Stimulated activated naive CD8-positive, alpha-beta T cell treated with anti-CD3 and anti-CD28 coated beads, Interleukin-15, Interleukin-2, amounts not matched to agents 100 ng/mL and 50 ng/mL, for 24 hours (primary cell): ENCODE measurements around the gene ERC1.
"Not testable (repeated sequence)": the region's sequence is repeated elsewhere in the genome, so short reads cannot be mapped to it uniquely, and the experiment has no call there.

ENCODE experiments used
- H3K27ac Mint-ChIP-seq: one replicate; pipeline ENCODE4 v1.8.0; 2021; ENCODE audit warnings: mild to moderate bottlenecking, mixed read lengths
- H3K27me3 Mint-ChIP-seq: one replicate; pipeline ENCODE4 v1.8.0; 2021; ENCODE audit warnings: mixed read lengths
- H3K36me3 Mint-ChIP-seq: one replicate; pipeline ENCODE4 v1.8.0; 2021; ENCODE audit warnings: low read depth, mixed read lengths
- H3K4me1 Mint-ChIP-seq: one replicate; pipeline ENCODE4 v1.8.0; 2021; ENCODE audit warnings: low read depth, mixed read lengths
- H3K4me3 Mint-ChIP-seq: one replicate; pipeline ENCODE4 v1.8.0; 2021; ENCODE audit warnings: mild to moderate bottlenecking, mixed read lengths
- H3K9me3 Mint-ChIP-seq: one replicate; pipeline ENCODE4 v1.8.0; 2021; ENCODE audit warnings: mixed read lengths

ERC1 gene

DNA sequence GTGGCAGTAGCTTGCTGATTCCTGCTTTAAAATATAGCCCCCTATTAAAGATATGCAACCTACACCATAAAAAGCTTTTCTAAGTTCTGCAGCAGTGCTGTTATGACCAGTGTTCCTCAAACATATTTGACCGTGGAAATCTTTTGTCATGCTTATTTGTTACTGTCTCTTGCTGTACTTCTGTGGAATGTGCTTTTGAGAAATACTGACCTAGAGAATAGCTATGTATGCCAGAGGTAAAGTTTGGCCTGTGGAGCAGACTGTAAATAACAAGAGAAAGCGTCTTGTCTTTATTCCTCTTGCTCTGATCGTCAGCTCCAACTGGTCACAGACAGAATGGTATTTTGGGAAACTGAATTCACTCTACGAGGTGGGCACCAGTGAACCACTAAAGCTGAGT lies 364.4 kb downstream of the ERC1 start:
- Mint-ChIP-seq H3K9me3 (no peaks in the 10 kb centered on the region), H3K27ac (no peak overlapping the region), H3K4me1 (no peaks in the 10 kb centered on the region), H3K4me3 (no peak overlapping the region), H3K27me3 (no peaks in the 10 kb centered on the region), H3K36me3 (no peaks in the 10 kb centered on the region)

DNA sequence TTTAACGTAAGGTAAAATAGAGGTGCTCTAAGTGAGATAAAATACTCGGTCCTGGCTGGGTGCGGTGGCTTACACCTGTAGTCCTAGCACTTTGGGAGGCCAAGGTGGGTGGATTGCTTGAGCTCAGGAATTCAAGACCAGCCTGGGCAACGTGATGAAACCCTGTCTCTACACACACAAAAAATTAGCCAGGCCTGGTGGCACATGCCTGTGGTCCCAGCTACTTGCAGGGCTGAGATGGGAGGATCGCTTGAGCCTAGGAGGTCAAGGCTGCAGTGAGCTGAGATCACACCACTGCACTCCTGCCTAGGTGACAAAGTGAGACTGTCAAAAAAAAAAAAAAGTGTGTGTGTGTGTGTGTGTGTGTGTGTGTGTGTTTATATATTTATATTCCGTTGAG lies 364.8 kb downstream of the ERC1 start:
- not testable (repeated sequence) for H3K27me3 Mint-ChIP-seq, H3K4me1 Mint-ChIP-seq, H3K4me3 Mint-ChIP-seq, H3K36me3 Mint-ChIP-seq, H3K9me3 Mint-ChIP-seq, H3K27ac Mint-ChIP-seq

DNA sequence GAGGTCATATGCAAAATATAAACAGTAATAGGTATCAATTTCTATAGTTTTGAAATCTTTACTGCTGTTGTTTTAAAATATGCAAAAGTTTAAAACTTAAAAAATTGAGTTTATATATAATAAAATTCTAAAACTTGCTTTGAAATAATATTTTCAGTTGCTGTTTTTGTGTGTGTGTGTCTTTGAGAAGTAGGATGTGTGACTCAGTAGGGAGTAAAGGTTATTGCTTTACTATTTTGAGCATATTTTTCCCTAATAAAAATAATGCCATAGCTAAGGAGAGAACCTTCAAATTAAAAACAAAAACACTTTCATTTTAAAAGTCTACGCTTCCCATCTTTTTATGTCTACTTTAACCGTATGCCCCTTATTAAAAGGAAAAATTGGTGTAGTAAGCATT lies 365.3 kb downstream of the ERC1 start:
- no peaks in the 10 kb centered on the region for H3K27me3 Mint-ChIP-seq
- H3K4me1 Mint-ChIP-seq, result no peaks in the 10 kb centered on the region
- no peak overlapping the region for H3K27ac Mint-ChIP-seq
- no peaks in the 10 kb centered on the region for H3K9me3 Mint-ChIP-seq
- H3K36me3 Mint-ChIP-seq, result no peaks in the 10 kb centered on the region
- no peak overlapping the region for H3K4me3 Mint-ChIP-seq

DNA sequence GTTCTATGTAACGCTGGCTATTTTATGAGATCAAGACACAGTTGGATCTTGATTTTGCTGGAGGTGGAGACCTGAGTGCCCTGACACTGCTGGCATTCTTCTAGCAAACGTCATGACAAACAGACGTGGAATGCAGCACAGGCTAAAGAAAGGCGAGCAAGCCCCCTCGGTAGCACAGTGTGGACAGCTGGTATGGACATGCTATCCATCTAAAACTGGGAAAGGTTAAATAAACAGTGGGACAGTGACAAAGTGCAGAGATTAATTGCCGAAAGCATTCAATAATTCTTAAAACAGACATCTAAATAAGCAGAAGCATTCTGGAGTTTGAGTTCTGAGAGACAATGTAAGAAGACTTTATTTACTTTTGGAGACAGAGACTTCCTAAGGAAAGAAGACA lies 366.1 kb downstream of the ERC1 start:
- no peak overlapping the region for H3K27ac Mint-ChIP-seq
- H3K36me3 Mint-ChIP-seq, result no peaks in the 10 kb centered on the region
- H3K4me3 Mint-ChIP-seq, result no peak overlapping the region
- no peaks in the 10 kb centered on the region for H3K4me1 Mint-ChIP-seq
- no peaks in the 10 kb centered on the region for H3K9me3 Mint-ChIP-seq
- H3K27me3 Mint-ChIP-seq, result no peaks in the 10 kb centered on the region

DNA sequence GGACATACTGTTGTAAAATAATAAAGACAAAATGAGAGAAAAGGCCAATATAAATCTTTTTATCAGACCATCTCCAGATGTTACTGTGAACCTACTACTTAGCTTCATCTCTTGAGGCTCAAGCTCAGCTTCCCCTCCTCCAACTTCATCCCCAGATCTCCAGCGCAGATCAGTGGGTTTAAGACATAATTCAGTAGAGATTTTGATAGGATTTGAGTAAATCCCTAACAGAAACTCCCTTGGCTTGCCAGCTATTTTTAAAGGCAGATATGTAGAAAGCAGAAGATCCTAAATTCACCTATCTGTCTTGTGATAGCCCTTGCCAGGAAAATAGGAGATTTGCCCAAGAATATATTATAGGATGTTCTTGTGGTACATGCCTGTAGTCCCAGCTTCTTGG lies 366.7 kb downstream of the ERC1 start:
- H3K36me3 Mint-ChIP-seq, result no peaks in the 10 kb centered on the region
- no peak overlapping the region for H3K27ac Mint-ChIP-seq
- H3K9me3 Mint-ChIP-seq, result no peaks in the 10 kb centered on the region
- no peak overlapping the region for H3K4me3 Mint-ChIP-seq
- no peaks in the 10 kb centered on the region for H3K27me3 Mint-ChIP-seq
- H3K4me1 Mint-ChIP-seq, result no peaks in the 10 kb centered on the region

DNA sequence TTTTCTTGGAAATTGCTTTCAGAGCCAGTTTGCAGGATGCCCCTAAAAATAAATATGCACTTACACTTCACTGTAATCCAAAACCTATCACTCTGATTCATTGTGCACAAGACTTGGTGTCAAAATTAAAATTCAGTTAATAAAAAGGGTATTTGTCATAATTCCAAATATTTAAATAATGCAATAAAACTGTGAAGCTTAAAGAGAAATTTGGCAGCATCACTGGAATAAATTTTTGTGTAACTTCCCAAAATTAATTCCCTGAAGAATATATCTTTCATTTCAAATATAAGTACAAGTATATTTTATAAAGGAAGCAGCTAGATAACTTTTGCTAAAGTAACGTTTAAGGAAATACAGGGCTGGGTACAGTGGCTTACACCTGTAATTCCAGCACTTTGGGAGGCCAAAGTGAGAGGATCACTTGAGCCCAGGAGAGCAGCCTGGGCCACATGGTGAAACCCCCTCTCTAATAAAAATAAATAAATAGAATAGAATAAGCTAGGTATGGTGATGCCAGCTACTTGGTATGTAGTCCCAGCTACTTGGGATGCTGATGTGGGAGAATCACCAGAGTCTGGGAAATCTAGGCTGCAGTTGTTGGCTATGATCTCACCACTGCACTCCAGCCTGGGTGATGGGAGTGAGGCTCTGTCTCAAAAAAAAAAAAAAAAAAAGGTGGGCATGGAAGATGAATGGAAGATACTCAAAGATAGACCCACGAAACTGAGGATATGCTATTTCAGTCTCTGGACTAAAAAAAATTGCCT lies 369.6 kb downstream of the ERC1 start:
- no peak overlapping the region for H3K4me3 Mint-ChIP-seq
- no peaks in the 10 kb centered on the region for H3K4me1 Mint-ChIP-seq
- no peaks in the 10 kb centered on the region for H3K36me3 Mint-ChIP-seq
- H3K27me3 Mint-ChIP-seq, result no peaks in the 10 kb centered on the region
- H3K9me3 Mint-ChIP-seq, result no peaks in the 10 kb centered on the region
- H3K27ac Mint-ChIP-seq, result no peak overlapping the region

DNA sequence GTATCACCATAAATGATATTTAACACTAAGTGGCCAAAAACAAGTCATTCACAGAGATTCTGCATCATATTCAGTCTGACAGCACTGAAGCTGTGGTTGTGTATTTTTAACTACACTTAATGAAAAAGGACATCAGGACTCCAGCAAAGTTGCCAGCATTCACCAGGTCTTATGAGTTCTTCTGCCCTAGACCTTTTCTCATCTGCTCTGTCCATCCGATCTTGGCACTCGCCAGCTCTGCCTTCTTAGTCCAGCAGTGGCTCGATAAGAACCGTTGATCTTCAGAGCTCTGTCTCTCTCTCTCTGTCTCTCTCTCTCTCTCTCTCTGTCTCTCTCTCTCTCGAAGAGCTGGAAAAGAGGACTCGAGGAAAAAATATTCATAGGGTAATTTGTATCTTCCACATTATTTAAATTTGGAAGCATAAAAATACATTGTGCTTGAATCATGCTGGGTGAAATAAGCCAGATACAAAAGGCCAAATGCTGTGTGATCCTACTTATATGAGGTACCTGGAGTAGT lies 371.2 kb downstream of the ERC1 start:
- Mint-ChIP-seq H3K27me3 (no peaks in the 10 kb centered on the region), H3K4me1 (no peaks in the 10 kb centered on the region), H3K27ac (no peak overlapping the region), H3K9me3 (no peaks in the 10 kb centered on the region), H3K36me3 (no peaks in the 10 kb centered on the region), H3K4me3 (no peak overlapping the region)

DNA sequence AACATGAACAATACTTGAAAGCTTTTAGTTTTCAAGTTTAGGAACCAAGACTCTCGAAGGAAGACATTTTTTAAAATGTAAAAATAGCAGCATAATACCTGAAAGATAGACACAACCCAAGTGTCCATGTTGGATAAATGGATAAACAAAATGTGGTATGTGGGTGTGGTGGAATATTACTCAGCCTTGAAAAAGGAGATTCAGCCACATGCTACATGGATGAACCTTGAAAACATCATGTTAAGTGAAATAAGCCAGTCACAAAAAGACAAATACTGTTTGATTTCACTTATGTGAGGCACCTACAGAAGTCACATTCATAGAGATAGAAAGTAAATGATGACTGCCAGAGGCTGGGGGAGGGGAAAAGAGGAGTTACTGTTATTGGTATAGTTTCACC lies 374.7 kb downstream of the ERC1 start:
- Mint-ChIP-seq H3K4me1 (peaks cover 3% of the 10 kb centered on the region), H3K36me3 (no peaks in the 10 kb centered on the region), H3K4me3 (no peak overlapping the region), H3K9me3 (no peaks in the 10 kb centered on the region), H3K27ac (no peak overlapping the region), H3K27me3 (no peaks in the 10 kb centered on the region)

DNA sequence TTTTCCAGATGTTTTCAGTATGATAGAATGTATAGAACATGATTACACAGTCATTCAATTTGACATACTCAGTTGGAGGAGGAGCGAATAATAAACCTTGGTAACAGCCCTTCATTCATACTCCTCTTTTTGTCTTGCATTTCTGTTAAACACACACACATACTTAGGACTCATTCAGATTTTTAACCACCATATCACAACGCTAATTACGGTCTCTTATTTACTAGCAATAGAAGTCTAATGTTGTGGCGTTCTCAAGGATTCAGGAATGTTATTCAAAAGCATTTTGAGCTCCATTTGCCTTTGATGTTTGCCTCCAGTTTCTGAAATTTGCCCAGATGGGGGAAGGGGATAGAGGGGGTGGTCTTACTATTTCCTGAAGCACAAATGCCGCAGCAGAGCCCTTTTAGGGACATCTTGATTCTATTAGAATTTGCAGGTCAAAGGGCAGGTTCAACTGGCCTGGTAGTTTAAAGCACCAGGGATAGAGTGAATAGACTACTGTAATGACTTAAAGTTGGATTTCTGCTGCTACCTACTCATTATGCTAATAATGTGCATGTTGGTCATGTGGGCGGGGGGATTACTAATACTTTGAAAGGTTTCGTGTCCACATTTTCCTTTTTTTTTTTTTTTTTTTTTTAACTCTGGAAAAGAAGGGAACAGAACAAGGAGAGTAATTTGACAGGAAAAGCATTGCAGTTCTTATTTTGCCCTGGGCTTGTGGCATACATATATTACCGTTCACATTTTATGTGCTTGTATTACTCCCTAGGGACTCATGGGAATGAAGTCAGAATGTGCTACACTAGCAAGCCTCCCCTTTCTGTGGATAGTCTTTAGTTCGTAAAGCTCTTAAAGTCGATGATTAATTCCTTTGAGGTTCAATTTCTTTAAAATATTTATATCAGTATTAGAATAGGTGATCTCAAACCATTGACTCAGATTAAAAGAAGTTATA lies 376.6 kb downstream of the ERC1 start:
- Mint-ChIP-seq H3K4me1 (peaks cover 3% of the 10 kb centered on the region), H3K36me3 (peaks cover 9% of the 10 kb centered on the region), H3K27me3 (no peaks in the 10 kb centered on the region), H3K9me3 (no peaks in the 10 kb centered on the region), H3K27ac (no peak overlapping the region), H3K4me3 (no peak overlapping the region)

DNA sequence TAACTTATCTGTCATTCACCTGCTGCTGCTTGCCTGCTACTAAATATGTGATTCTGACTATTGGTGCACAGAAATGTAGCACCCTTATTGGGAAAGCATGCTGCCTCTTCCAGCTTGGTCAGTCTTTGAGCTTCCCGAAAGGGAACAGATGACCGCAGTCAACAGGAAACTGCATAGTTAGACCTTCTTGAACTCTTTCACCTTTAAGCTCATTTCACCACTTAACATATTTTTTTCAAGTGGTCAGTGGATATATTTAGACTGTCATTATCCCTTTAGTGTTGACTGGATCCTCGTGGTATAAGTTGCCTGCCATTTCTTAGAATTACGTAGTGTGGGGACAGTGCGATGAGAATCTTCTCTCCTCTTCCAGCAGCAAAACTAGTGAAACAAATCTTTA lies 378.4 kb downstream of the ERC1 start:
- H3K27ac Mint-ChIP-seq, result no peak overlapping the region
- no peak overlapping the region for H3K4me3 Mint-ChIP-seq
- H3K9me3 Mint-ChIP-seq, result no peaks in the 10 kb centered on the region
- no peaks in the 10 kb centered on the region for H3K27me3 Mint-ChIP-seq
- peaks cover 3% of the 10 kb centered on the region for H3K4me1 Mint-ChIP-seq
- peaks cover 9% of the 10 kb centered on the region for H3K36me3 Mint-ChIP-seq

DNA sequence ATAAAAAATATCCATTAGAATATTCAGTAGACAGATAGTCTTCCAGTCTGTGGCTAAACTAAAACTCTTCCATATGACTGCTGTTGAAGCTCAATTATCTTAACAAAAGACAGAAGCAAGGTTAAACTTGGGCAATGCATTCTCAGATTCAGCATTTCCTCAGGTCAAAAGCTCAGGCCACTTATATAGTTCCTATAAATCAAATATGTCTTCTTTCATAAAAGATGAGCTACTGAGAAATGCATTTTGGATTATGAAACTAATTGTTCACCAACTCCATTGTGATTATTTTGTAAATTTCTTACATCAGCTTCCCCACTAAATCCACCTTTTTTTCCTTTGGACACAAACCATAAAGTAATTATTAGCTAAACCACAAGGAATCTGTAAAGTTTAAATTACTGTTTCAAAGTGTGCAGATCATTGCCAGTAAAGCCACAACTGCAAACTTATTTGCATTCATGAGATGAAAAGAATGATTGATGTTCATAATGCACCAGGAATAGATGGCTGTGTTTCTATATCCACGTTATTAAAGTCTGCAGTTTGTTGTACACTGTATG lies 379.0 kb downstream of the ERC1 start:
- Mint-ChIP-seq H3K4me1 (peaks cover 3% of the 10 kb centered on the region), H3K9me3 (no peaks in the 10 kb centered on the region), H3K27ac (no peak overlapping the region), H3K27me3 (no peaks in the 10 kb centered on the region), H3K4me3 (no peak overlapping the region), H3K36me3 (peaks cover 11% of the 10 kb centered on the region)

DNA sequence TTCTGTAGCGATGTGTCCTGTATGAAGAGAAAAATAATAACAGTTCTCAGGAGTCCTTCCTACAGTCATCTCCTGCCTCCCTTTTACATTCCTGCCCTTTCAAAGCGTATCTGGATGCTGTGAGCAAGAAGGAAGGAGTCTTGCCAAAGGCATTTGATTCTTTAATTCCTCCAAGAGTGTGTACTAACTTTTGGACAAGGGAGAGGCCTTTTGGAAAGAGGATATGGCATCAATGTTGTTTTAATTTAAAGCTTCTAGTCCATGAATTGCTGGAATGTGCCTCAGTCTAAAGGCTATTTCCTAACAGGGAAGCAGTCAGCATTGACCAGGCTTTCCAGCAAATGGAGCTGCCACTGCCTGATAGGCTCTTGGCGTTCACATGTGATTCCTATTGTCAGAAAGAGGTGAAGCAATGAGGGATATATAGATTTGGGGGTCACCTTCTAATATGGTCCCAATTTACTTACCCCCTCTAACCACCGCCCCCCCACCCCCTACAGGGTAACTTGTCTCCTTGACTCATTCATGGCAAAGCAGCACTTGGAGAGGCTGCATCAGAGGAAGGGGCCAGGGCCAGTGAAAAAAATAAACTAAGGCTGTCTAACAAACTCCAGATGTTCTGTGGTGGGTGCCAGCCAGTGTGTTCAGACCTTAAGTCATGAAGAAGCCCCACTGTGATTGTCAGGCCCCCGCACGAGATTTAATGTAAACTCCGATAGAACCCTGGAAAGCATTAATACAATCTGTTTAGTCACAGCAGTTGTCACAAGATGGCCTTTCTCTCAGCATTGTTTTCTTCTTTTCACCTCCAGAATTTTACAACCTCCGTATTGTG lies 383.1 kb downstream of the ERC1 start:
- Mint-ChIP-seq H3K27ac (no peak overlapping the region), H3K4me3 (no peak overlapping the region), H3K36me3 (peaks cover 22% of the 10 kb centered on the region), H3K4me1 (no peaks in the 10 kb centered on the region), H3K9me3 (no peaks in the 10 kb centered on the region), H3K27me3 (no peaks in the 10 kb centered on the region)

DNA sequence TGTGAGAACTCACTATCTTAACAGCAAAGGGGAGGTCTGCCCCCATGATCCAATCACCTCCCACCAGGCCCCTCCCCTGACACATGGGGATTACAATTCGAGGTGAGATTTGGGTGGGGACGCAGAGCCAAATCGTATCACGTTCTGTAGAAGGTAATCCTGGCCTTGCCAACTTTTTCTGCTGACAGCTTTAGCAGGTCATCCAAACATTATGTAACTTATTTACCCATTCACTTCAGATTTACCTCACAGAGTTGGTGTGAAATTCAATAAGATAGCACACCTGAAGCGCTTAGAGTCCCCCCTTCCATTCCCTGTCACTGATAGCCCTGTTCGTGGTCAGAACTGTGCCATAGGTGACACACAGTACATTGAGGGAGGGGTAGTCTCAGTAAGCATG lies 384.3 kb downstream of the ERC1 start:
- Mint-ChIP-seq H3K36me3 (peaks cover 25% of the 10 kb centered on the region), H3K27me3 (no peaks in the 10 kb centered on the region), H3K9me3 (no peaks in the 10 kb centered on the region), H3K27ac (no peak overlapping the region), H3K4me3 (no peak overlapping the region), H3K4me1 (no peaks in the 10 kb centered on the region)

DNA sequence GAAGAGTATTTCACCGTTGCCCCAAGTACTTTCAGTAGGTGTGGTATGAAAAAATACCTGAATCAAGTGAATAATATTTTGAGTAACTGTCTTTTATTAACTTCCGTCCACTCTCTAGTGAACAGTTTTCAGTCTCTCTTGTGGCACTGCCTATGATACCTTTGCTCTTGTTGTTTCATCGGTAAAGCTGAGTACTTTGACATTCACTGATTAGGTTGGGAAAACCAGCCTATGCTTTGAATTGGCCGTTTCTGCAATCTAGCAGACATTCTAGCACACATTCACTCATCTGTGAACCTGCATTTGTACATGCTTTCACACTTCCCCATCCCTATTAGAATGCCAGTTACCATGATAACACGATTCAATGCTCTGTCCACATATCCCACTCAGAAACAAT lies 386.1 kb downstream of the ERC1 start:
- H3K27ac Mint-ChIP-seq, result no peak overlapping the region
- no peaks in the 10 kb centered on the region for H3K9me3 Mint-ChIP-seq
- H3K36me3 Mint-ChIP-seq, result peaks cover 22% of the 10 kb centered on the region

More for the DNA sequence above, 386.1 kb downstream of the ERC1 start:
- H3K4me3 Mint-ChIP-seq, result no peak overlapping the region
- no peaks in the 10 kb centered on the region for H3K27me3 Mint-ChIP-seq
- no peaks in the 10 kb centered on the region for H3K4me1 Mint-ChIP-seq
